GM10266 (cell line): ENCODE measurements around the gene REPS2.

Source experiments
- DNase-seq: peaks from one replicate; pipeline ENCODE4 v3.0.0; 2012; ENCODE audit errors: extremely low spot score
- TF ChIP-seq, protein P1 (sequence below): IDR thresholded peaks from 2 replicates; pipeline ENCODE4 v1.5.1; 2012; ENCODE audit warnings: mild to moderate bottlenecking, low read depth; ENCODE audit not compliant: control insufficient read depth, insufficient read depth; ENCODE audit errors: missing control alignments

REPS2 gene

DNA sequence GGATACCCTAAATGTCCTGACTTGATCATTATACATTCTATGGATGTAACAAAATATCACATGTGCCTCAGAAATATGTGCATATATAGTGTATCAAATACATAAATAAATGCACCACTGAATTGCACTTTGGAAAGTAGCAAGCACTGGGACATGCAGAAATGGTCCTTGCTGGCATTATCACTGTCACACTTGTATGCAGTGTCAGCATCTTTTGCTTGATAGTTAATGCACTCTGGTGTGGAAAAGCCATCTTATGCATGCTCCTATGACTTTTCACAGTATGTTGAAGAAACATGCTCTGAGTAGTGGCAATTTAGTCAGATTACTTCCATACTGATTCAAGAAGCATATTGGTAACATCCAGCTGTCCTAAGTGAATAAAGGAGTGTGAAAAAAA, 27.5 kb upstream of the REPS2 start:
- TF ChIP-seq, protein P1, sequence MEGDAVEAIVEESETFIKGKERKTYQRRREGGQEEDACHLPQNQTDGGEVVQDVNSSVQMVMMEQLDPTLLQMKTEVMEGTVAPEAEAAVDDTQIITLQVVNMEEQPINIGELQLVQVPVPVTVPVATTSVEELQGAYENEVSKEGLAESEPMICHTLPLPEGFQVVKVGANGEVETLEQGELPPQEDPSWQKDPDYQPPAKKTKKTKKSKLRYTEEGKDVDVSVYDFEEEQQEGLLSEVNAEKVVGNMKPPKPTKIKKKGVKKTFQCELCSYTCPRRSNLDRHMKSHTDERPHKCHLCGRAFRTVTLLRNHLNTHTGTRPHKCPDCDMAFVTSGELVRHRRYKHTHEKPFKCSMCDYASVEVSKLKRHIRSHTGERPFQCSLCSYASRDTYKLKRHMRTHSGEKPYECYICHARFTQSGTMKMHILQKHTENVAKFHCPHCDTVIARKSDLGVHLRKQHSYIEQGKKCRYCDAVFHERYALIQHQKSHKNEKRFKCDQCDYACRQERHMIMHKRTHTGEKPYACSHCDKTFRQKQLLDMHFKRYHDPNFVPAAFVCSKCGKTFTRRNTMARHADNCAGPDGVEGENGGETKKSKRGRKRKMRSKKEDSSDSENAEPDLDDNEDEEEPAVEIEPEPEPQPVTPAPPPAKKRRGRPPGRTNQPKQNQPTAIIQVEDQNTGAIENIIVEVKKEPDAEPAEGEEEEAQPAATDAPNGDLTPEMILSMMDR: no peak

DNA sequence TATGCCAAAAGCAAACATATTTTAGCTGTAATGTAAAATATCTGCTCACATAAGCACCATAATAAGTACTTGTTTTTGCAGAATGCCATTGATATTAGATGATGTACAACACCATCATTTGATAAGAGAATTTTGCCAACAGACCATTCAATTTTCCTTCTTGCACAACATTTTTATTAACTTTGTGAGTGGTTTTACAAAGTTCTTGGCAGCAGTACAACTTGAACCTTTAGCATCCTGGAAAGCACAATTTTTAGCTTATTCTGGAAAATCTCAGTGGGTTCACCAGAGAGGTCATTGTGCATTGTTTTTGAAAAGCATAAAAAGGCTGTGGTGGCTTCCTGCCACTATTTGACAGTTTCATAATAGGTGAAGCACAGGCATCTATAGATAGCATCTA, 26.4 kb upstream of the REPS2 start:
- TF ChIP-seq, protein P1: no peak

More for the DNA sequence above, 27.5 kb upstream of the REPS2 start:
- no peak for DNase-seq

DNA sequence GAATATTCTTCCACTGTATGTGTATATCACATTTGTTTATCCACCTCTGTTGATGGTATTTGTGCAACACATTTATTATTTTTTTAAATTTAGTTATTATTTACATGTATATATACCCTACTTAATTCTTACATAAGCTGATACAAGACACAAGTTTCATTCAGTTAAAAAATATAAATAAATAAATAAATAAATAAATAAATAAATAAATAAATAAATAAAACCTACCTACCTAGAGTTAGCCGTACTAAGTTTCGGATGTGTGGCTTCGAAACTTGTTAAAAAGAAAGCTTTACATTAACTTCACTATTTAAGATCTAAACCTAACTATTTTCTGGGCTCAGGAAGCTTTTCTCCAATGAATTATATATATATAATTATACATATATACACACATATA, 23.3 kb upstream of the REPS2 start:
- TF ChIP-seq, protein P1: no peak
- no peak for DNase-seq

More for the DNA sequence above, 26.4 kb upstream of the REPS2 start:
- DNase-seq: no peak

DNA sequence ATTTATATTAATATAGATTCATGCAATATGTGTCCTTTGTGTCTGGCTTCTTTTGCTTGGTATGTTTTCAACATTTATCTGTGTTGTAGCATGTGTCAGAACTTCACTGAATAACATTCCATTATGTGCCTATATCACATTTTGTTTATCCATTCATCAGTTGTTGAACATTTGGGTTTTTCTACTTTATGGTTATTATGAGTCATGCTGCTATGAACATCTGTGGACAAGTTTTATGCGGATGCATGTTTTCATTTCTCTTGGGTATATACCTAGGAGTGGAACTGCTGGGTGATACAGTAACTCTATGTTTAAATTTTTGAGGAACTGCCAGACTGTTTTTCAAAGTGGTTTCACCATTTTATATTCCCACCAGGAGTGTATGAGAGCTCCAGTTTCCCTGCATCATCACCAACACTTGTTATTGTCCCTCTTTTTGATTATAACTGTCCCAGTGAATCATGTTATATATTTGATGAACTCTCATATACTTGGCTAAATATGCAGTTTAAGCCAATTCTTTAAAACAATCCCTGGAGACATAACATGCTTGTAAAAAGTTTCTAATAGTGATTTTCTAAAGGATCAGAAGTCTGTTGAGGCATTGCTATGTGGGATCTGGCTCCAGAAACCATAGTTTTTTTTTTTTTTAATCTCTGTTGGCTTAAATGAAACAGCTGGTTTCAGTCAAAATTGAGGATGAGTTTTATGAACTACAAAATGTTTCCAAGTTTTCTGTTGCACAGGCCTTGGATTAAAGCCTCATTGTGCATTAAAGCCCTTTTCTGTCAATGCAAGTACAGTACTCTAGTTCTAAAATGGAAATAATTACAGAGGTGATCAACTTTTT, 21.6 kb upstream of the REPS2 start:
- TF ChIP-seq, protein P1: no peak
- no peak for DNase-seq

DNA sequence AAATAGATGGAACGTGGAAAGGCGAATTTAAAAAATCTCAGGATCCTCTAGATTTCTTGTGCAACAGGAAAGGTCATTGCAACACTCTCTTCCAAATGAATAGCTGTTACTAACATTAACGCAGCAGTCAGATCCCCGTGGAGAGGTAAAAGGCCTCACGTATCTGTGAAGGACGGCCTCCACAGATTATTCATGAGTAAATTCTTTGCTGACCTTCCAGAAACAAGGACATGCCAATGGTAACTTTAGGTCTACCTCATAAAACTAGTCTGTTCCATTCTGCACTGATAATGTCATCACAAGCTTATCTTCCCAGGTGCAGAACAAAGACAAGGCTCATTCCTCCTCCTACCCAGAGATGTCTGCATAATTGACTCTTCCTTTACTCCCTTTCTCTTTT, 16.1 kb upstream of the REPS2 start:
- DNase-seq: no peak

DNA sequence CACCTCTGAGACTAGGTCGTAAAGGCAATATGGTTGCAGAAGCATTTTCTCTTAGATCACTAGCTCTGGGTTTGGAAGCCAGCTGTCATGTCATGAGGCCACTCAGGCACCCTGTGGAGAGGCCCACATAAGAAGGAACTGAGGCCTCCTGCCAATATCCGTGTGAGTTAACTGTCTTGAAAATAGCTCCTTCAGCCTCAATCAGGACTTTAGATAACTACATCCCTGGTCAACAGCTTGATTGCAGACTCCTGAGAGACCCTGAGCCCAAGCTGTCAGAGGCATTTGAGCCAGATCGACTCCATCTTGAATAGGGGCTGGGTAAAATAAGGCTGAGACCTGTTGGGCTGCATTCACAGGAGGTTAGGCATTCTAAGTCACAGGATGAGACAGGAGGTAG, 15.1 kb upstream of the REPS2 start:
- TF ChIP-seq, protein P1: no peak
- no peak for DNase-seq

More for the DNA sequence above, 16.1 kb upstream of the REPS2 start:
- TF ChIP-seq, protein P1: no peak

DNA sequence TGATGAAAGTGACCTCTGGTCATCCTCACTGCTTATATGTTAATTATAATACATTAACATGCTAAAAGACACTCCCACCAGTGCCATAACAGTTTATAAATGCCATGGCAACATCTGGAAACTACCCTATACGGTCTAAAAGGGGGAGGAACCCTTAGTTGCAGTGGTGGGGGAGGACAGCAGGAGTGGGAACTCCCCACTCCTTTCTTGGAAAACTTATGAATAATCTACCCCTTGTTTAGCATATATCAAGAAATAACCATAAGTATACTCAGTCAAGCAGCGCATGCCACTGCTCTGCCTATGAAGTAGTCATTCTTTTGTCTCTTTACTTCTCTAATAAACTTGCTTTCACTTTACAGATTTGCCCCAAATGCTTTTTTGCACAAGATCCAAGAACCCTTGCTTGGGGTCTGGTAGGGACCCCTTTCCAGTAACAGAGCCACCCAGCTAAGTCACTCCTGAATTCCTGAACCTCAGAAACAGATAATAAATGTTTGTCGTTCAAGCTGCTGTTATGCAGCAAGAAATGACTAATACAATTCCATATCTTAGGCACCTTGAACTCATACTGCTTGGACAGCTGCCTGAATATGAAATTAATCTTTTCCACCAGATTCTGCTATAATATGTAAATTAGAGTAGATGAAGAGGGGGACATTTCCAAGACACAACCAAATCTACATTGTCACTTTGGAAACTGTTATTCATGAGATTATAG, 14.4 kb upstream of the REPS2 start:
- TF ChIP-seq, protein P1: no peak
- no peak for DNase-seq
